Cardiac fibroblast (primary cell): ENCODE data around the gene ABCD3.

Source experiments
- DNase-seq, 2 donors: peaks; one replicate each; pipeline versions ENCODE4 v3.0.0 to v3.0.0-alpha.2; 2010; ENCODE audit warnings: low read depth in 2 of 2
- H3K4me3 ChIP-seq, 2 donors: replicated peaks in 1 of 2; 1 replicate in 1 of 2; 2 replicates in 1 of 2; pipeline ENCODE4 v1.5.1; 2011; ENCODE audit warnings: low read depth in 2 of 2, low read length in 2 of 2, mild to moderate bottlenecking in 2 of 2, moderate library complexity in 1 of 2
- TF ChIP-seq, protein P1 (sequence below): IDR thresholded peaks from one replicate; pipeline ENCODE4 v1.5.1; 2011; ENCODE audit warnings: low read depth, mild to moderate bottlenecking, low read length, inconsistent platforms

ABCD3 gene

DNA sequence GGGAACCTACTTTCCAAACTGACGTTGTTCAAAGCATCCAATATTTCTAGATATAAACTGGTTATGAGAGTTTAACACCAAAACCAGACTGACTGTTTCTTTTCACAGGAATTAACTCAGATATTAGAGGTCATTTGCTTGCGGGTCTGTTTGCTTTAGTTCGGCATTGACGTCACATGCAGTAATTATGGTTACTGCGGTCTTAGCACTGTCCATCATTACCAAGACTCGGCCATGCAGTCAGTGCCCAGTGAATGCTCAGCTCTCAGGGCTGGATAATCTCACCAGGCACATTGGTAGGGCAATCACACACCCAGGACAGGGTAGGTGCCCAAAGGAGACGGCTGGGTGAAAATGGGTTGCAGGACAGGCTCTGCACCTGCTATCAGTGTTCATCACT lies 133.3 kb downstream of the ABCD3 start:
- H3K4me3 ChIP-seq: no peak overlapping the region
- no peak for DNase-seq
- TF ChIP-seq, protein P1, sequence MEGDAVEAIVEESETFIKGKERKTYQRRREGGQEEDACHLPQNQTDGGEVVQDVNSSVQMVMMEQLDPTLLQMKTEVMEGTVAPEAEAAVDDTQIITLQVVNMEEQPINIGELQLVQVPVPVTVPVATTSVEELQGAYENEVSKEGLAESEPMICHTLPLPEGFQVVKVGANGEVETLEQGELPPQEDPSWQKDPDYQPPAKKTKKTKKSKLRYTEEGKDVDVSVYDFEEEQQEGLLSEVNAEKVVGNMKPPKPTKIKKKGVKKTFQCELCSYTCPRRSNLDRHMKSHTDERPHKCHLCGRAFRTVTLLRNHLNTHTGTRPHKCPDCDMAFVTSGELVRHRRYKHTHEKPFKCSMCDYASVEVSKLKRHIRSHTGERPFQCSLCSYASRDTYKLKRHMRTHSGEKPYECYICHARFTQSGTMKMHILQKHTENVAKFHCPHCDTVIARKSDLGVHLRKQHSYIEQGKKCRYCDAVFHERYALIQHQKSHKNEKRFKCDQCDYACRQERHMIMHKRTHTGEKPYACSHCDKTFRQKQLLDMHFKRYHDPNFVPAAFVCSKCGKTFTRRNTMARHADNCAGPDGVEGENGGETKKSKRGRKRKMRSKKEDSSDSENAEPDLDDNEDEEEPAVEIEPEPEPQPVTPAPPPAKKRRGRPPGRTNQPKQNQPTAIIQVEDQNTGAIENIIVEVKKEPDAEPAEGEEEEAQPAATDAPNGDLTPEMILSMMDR: no peak

DNA sequence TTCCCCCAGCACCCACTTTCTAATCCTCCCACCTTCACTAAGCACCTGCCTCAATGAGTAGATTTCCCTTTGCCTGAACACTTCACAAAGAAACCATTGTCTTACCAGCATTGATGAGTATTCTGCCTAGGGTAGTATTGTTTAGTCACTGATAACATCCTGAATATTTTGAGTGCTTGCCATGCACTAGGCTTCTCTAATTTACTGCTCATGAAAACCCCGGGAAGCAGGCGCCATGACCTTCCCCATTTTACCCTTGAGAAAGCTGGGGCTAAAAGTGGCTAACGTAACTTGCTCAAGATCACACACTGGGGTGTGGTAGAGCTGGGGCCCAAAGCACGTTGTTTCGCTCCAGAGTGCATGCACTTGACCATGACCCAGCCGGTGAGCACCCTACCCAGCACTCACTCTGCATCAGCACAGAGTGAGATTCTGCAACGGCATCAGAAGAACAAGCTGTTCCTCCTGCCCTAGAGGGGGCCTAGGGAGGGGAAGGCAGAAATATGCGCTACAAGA lies 133.9 kb downstream of the ABCD3 start:
- DNase-seq: no peak
- H3K4me3 ChIP-seq: no peak overlapping the region
- TF ChIP-seq, protein P1: no peak

DNA sequence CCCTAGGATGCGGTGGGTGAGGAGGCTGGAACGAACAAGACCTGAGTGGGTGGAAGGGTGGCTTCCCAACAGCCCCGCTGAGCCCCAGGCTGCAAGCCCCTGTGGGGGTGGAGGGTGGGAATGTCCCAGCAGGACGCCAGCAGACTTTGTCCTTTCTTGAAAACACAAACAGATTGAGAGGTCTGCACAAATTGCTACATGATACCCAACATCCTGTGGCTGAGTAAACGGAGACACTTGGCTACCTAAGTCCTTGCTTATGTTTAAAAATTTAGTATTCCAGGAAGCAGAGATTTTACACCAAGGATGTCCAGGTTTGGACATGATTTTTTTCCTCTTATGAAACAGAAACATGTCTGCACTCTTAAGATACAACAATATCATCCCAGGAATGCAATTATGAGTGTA lies 135.1 kb downstream of the ABCD3 start:
- peak in 1 of 2 donors; percentile 24 for DNase-seq
- TF ChIP-seq, protein P1: no peak

DNA sequence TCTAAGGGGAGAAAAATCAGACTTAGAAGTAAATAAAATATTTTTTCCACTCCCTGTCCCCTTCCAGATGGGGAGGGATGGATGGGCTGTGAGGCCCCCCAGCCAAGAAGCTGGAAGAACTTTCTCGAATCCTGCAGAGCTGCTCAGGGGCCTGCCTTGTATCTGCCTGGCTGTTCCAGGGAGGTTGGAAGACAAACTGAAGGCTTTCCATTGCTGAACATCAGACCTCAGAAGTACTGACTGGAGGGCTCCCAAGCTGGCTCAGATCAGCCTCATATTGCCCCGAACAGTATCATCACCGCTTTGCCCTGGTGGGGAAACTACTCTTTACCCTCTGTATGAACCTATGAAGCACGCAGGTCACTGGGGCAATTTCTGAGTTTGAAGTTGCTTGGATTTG lies 135.7 kb downstream of the ABCD3 start:
- H3K4me3 ChIP-seq: no peak overlapping the region
- TF ChIP-seq, protein P1: no peak
- DNase-seq: no peak

More for the DNA sequence above, 135.1 kb downstream of the ABCD3 start:
- H3K4me3 ChIP-seq: no peak overlapping the region

DNA sequence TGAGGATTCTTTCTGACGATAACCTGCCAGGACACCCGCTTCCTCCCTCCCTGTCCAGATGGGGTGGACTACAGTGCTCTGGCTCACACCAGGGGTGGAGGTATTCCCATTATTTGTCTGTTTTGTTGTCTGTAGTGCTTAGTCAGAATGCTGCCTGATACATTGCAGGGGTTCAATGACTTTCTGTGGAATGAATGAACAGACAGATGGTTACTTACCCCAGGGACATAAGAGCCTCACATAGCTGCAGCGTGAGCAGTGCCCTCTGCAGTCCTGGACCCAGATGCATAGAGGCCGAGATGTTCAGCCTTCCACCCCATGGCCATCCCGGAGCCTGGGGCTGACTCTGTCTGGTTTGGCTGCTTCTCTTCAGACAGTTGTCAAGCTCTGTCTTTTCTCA lies 136.4 kb downstream of the ABCD3 start:
- H3K4me3 ChIP-seq: no peak overlapping the region
- TF ChIP-seq, protein P1: no peak
- DNase-seq: no peak

DNA sequence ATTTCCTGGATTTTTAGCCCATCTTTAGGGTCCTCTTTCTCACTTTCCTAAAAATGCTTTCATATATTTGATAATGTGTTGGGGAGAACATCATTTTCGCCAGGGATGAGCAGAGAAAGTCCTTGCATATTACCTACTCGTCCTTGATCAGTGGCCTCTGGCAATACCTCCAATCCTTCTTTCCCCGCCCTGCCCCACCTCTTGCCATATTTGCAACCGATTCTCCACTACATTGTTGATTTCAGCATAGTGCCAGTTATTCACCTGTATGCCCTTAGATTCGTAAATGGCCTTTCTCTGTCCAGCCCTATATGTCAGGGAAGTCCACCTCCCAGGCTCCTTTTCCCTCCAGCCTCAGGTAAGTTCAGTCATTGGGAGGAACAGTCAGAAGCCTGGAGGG lies 136.9 kb downstream of the ABCD3 start:
- H3K4me3 ChIP-seq: no peak overlapping the region
- DNase-seq: no peak
- TF ChIP-seq, protein P1: no peak

DNA sequence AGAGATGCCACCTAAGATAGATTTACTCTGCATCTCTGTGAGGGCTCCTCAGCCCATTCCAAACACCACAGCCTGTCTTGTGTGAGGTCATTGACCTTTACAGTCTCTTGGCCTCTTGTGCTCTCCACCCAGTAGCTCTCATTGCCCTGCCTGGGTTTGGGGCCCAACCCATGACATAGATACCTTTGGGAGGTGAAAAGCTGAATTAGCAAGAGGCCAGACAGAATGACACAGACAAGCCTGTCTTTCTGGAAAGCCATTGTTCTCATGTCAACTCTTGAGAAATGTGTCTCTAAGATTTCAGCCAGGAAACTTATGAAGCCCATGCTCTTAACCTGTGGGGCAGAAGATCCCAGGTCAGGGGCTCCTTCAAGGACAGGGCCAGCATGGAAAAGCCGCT lies 141.7 kb downstream of the ABCD3 start:
- DNase-seq: no peak
- TF ChIP-seq, protein P1: no peak

More for the DNA sequence above, 141.7 kb downstream of the ABCD3 start:
- no peak overlapping the region for H3K4me3 ChIP-seq
